NB4 (cell line): Measurements from ENCODE around the gene BHLHE23.

ENCODE experiments used
- MAX ChIP-seq: IDR thresholded peaks from 2 replicates; pipeline ENCODE4 v1.6.1; 2011; ENCODE audit warnings: low read depth, low read length
- POLR2A ChIP-seq: IDR thresholded peaks from 2 replicates; pipeline ENCODE4 v1.6.1; 2011; ENCODE audit warnings: mild to moderate bottlenecking; ENCODE audit not compliant: insufficient read length; ENCODE audit errors: extremely low read depth
- TF ChIP-seq, protein P1 (sequence below): IDR thresholded peaks from one replicate; pipeline ENCODE4 v1.5.1; 2012; ENCODE audit warnings: low read depth, low read length

GRCh38 chr20:63051186-63051860 lies 44.6 kb upstream of the BHLHE23 start:
- TF ChIP-seq, protein P1, sequence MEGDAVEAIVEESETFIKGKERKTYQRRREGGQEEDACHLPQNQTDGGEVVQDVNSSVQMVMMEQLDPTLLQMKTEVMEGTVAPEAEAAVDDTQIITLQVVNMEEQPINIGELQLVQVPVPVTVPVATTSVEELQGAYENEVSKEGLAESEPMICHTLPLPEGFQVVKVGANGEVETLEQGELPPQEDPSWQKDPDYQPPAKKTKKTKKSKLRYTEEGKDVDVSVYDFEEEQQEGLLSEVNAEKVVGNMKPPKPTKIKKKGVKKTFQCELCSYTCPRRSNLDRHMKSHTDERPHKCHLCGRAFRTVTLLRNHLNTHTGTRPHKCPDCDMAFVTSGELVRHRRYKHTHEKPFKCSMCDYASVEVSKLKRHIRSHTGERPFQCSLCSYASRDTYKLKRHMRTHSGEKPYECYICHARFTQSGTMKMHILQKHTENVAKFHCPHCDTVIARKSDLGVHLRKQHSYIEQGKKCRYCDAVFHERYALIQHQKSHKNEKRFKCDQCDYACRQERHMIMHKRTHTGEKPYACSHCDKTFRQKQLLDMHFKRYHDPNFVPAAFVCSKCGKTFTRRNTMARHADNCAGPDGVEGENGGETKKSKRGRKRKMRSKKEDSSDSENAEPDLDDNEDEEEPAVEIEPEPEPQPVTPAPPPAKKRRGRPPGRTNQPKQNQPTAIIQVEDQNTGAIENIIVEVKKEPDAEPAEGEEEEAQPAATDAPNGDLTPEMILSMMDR: no peak
- no peak for TF ChIP-seq POLR2A
- no peak for TF ChIP-seq MAX
